SU-DHL-6 (cell line): ENCODE measurements around the gene SAPCD2.
A peak's percentile ranks its signal among the peaks of the same experiment; 100 is the strongest.

Source experiments
- H2AFZ ChIP-seq: fragments of 200-600 bp; sonication (generic); 2 replicates; pipeline ENCODE4 v1.6.1; 2014; ENCODE audit warnings: low read depth, mild to moderate bottlenecking, moderate library complexity, mixed read lengths, antibody characterized with exemption, low read length; ENCODE audit not compliant: severe bottlenecking
- H3F3A ChIP-seq: fragments of 200-600 bp; shearing (Covaris generic); 2 replicates; pipeline ENCODE4 v1.6.0; 2016; ENCODE audit warnings: antibody characterized with exemption, mild to moderate bottlenecking; ENCODE audit not compliant: insufficient read depth
- H3K27ac ChIP-seq: fragments of 200-600 bp; sonication (generic); 2 replicates; pipeline ENCODE4 v1.5.1; 2016; ENCODE audit warnings: low read depth, mild to moderate bottlenecking, low read length, moderate library complexity, mixed read lengths
- H3K27me3 ChIP-seq: fragments of 200-600 bp; sonication (generic), shearing (Covaris generic); 2 replicates; pipeline ENCODE4 v1.6.0; 2014; ENCODE audit warnings: mild to moderate bottlenecking, low read length
- H3K36me3 ChIP-seq: fragments of 200-600 bp; sonication (generic); 2 replicates; pipeline ENCODE4 v1.6.1; 2014; ENCODE audit warnings: mild to moderate bottlenecking, low read length, mixed read lengths
- H3K4me2 ChIP-seq: fragments of 300-600, 200-600 bp; shearing (Covaris generic), sonication (generic); 2 replicates; pipeline ENCODE4 v1.6.0; 2014; ENCODE audit warnings: low read length, low read depth, mild to moderate bottlenecking; ENCODE audit not compliant: poor library complexity, severe bottlenecking
- H3K4me3 ChIP-seq: fragments of 200-600 bp; sonication (generic); 2 replicates; pipeline ENCODE4 v1.5.1; 2014; ENCODE audit warnings: antibody characterized with exemption, low read length, mild to moderate bottlenecking, mixed read lengths; ENCODE audit not compliant: insufficient read depth, poor library complexity, severe bottlenecking
- H3K79me2 ChIP-seq: fragments of 200-600 bp; sonication (generic); 2 replicates; pipeline ENCODE4 v1.6.1; 2014; ENCODE audit warnings: mild to moderate bottlenecking, low read length, moderate library complexity; ENCODE audit not compliant: insufficient read depth
- H3K9ac ChIP-seq: fragments of 200-600 bp; sonication (generic); 2 replicates; pipeline ENCODE4 v1.7.0; 2014; ENCODE audit warnings: mild to moderate bottlenecking, low read length
- H3K9me2 ChIP-seq: fragments of 200-600 bp; sonication (generic); replicated peaks from 2 replicates; pipeline ENCODE4 v1.6.1; 2014; ENCODE audit warnings: low read length; ENCODE audit not compliant: insufficient read depth
- H3K9me3 ChIP-seq: fragments of 200-600 bp; sonication (generic); 2 replicates; pipeline ENCODE4 v1.6.1; 2014; ENCODE audit warnings: low read length, mixed read lengths; ENCODE audit not compliant: insufficient read depth
- H4K20me1 ChIP-seq: fragments of 200-600 bp; sonication (generic); 2 replicates; pipeline ENCODE4 v1.6.1; 2014; ENCODE audit warnings: low read depth, mild to moderate bottlenecking, antibody characterized with exemption, low read length, moderate library complexity, mixed read lengths
- CTCF ChIP-seq: fragments of 200-600 bp; sonication (generic); IDR thresholded peaks from one replicate; pipeline ENCODE4 v1.5.1; 2017; ENCODE audit warnings: antibody characterized with exemption, mild to moderate bottlenecking, low read length, moderate library complexity; ENCODE audit not compliant: insufficient read depth, poor library complexity, severe bottlenecking
- EZH2phosphoT487 ChIP-seq: fragments of 200-600 bp; sonication (generic), shearing (Covaris generic); conservative IDR thresholded peaks from 2 replicates; pipeline ENCODE4 v1.6.1; 2018; ENCODE audit warnings: mild to moderate bottlenecking, antibody characterized with exemption, low read length, moderate library complexity, mixed read lengths

The SAPCD2 gene

GRCh38 chr9:137088121-137088520, 17.8 kb upstream of the SAPCD2 start:
- Histone ChIP-seq H3K4me3 (no peak overlapping the region), H3K36me3 (no peaks in the 10 kb centered on the region), H2AFZ (no peak overlapping the region), H3K9me2 (no peaks in the 10 kb centered on the region), H4K20me1 (no peaks in the 10 kb centered on the region), H3K4me2 (peak overlapping the region; percentile 81), H3K9me3 (no peaks in the 10 kb centered on the region), H3F3A (peaks cover 4% of the 10 kb centered on the region), H3K79me2 (no peaks in the 10 kb centered on the region), H3K9ac (peak overlapping the region; percentile 90), H3K27me3 (no peaks in the 10 kb centered on the region), H3K27ac (no peak overlapping the region)
- no peak for TF ChIP-seq EZH2phosphoT487
- TF ChIP-seq CTCF: no peak

GRCh38 chr9:137087409-137087925, 17.1 kb upstream of the SAPCD2 start:
- Histone ChIP-seq H2AFZ (peak overlapping the region; percentile 83), H3K9me3 (no peaks in the 10 kb centered on the region), H3F3A (peaks cover 4% of the 10 kb centered on the region), H3K9me2 (no peaks in the 10 kb centered on the region), H3K27ac (peak overlapping the region; percentile 53), H3K9ac (peak overlapping the region; percentile 90), H4K20me1 (no peaks in the 10 kb centered on the region), H3K79me2 (no peaks in the 10 kb centered on the region), H3K4me2 (peak overlapping the region; percentile 81), H3K4me3 (peak overlapping the region; percentile 83), H3K27me3 (no peaks in the 10 kb centered on the region), H3K36me3 (no peaks in the 10 kb centered on the region)
- TF ChIP-seq EZH2phosphoT487: no peak

GRCh38 chr9:137086531-137087408, 16.4 kb upstream of the SAPCD2 start, which contains the start of gene MAN1B1:
Gene MAN1B1, plus strand, starts transcription at chr9:137086985. Its CDS starts 15 bp downstream, at chr9:137087000.
- TF ChIP-seq EZH2phosphoT487 (no peak), CTCF (no peak)
- H2AFZ ChIP-seq: peak within 1 kb of the TSS; percentile 83

More at GRCh38 chr9:137086531-137087408, 16.4 kb upstream of the SAPCD2 start, which contains the start of gene MAN1B1:
- Histone ChIP-seq H4K20me1 (no peaks in the 10 kb centered on the region), H3K4me2 (peak within 1 kb of the TSS; percentile 81), H3K27me3 (no peaks in the 10 kb centered on the region), H3K9me3 (no peaks in the 10 kb centered on the region), H3K9me2 (no peaks in the 10 kb centered on the region), H3K9ac (peak within 1 kb of the TSS; percentile 90), H3K4me3 (peak within 1 kb of the TSS; percentile 83), H3F3A (peaks cover 4% of the 10 kb centered on the region), H3K36me3 (no peaks in the 10 kb centered on the region), H3K79me2 (no peaks in the 10 kb centered on the region), H3K27ac (peak within 1 kb of the TSS; percentile 71)
